Middle frontal gyrus (tissue), 1 donor: ENCODE measurements around the gene FLCN.

Experiments used
- DNase-seq: peaks from one replicate; pipeline ENCODE4 v3.0.0-alpha.2; 2015; ENCODE audit warnings: low spot score; ENCODE audit errors: extremely low spot score

FLCN gene

GRCh38 chr17:17236295-17237025 is 508 bp downstream of the FLCN start:
- DNase-seq = no peak

- DNase-seq = no peak
Observed at GRCh38 chr17:17235212-17236174, 1.5 kb downstream of the FLCN start.

- DNase-seq = no peak
Observed at GRCh38 chr17:17232303-17232621, 4.7 kb downstream of the FLCN start.

- DNase-seq = no peak
Observed at GRCh38 chr17:17231621-17232302, 5.2 kb downstream of the FLCN start.

- no peak for DNase-seq
Observed at GRCh38 chr17:17229416-17230384, 7.3 kb downstream of the FLCN start.

GRCh38 chr17:17228521-17229279 is 8.3 kb downstream of the FLCN start:
- DNase-seq = no peak

- no peak for DNase-seq
Observed at GRCh38 chr17:17227608-17228520, 9.1 kb downstream of the FLCN start.

- DNase-seq = no peak
Observed at GRCh38 chr17:17226451-17227265, 10.3 kb downstream of the FLCN start.

GRCh38 chr17:17225901-17226300 is 11.1 kb downstream of the FLCN start:
- no peak for DNase-seq

- no peak for DNase-seq
Observed at GRCh38 chr17:17224137-17224536, 12.8 kb downstream of the FLCN start.

- DNase-seq = no peak
Observed at GRCh38 chr17:17223736-17224135, 13.2 kb downstream of the FLCN start.

- no peak for DNase-seq
Observed at GRCh38 chr17:17221329-17221728, 15.6 kb downstream of the FLCN start.

GRCh38 chr17:17220529-17220928 is 16.4 kb downstream of the FLCN start:
- DNase-seq = no peak

GRCh38 chr17:17217995-17218394 is 19.0 kb downstream of the FLCN start:
- DNase-seq = no peak

GRCh38 chr17:17216776-17217175 is 20.2 kb downstream of the FLCN start:
- DNase-seq = no peak

GRCh38 chr17:17216236-17216635 is 20.7 kb downstream of the FLCN start:
- no peak for DNase-seq

- DNase-seq = no peak
Observed at GRCh38 chr17:17215575-17215974, 21.4 kb downstream of the FLCN start.
